Activated naive CD4-positive, alpha-beta T cell treated with anti-CD3 and anti-CD28 coated beads for 36 hours (primary cell): ENCODE measurements around the gene CFAP251. TPM values are rescaled to one million over a fixed set of nuclear protein-coding genes. Genes with fewer than 3 reads are reported as not detected.
"Not testable (repeated sequence)": the region's sequence is repeated elsewhere in the genome, so short reads cannot be mapped to it uniquely, and the experiment has no call there.

Experiments
- CTCF ChIA-PET: fragments of 350-600 bp; sonication (Branson Sonifier 250); formaldehyde crosslinking; loops from one replicate; lab custom pipeline; 2021; ENCODE audit warnings: antibody characterized with exemption; lab: Charles Lee
- DNase-seq: peaks from one replicate; pipeline ENCODE4 v3.0.0-alpha.2; 2020
- H3K27ac Mint-ChIP-seq: one replicate; pipeline ENCODE4 v1.8.0; 2021; ENCODE audit warnings: mild to moderate bottlenecking, mixed read lengths
- H3K27me3 Mint-ChIP-seq: one replicate; pipeline ENCODE4 v1.8.0; 2021; ENCODE audit warnings: low read depth, mixed read lengths
- H3K36me3 Mint-ChIP-seq: one replicate; pipeline ENCODE4 v1.8.0; 2021; ENCODE audit warnings: low read depth, mixed read lengths
- H3K4me1 Mint-ChIP-seq: one replicate; pipeline ENCODE4 v1.8.0; 2021; ENCODE audit warnings: low read depth, mixed read lengths
- H3K4me3 Mint-ChIP-seq: one replicate; pipeline ENCODE4 v1.8.0; 2021; ENCODE audit warnings: mild to moderate bottlenecking, moderate library complexity, mixed read lengths
- H3K9me3 Mint-ChIP-seq: one replicate; pipeline ENCODE4 v1.8.0; 2021; ENCODE audit warnings: mixed read lengths
- intact Hi-C: fragments of 100-400 bp; cut with micrococcal nuclease; formaldehyde crosslinking; loops from one replicate; pipeline ENCODE4 v1.15.1; 2023
- total RNA-seq, 2 experiments: library from RNA; stranded (reverse); gene quantifications; one replicate each; pipeline ENCODE4 v1.2.3, GENCODE V29; 2021

CFAP251 gene
- total RNA-seq, 2 experiments from 2014 or later, result 0.20 to 0.62 TPM

DNA sequence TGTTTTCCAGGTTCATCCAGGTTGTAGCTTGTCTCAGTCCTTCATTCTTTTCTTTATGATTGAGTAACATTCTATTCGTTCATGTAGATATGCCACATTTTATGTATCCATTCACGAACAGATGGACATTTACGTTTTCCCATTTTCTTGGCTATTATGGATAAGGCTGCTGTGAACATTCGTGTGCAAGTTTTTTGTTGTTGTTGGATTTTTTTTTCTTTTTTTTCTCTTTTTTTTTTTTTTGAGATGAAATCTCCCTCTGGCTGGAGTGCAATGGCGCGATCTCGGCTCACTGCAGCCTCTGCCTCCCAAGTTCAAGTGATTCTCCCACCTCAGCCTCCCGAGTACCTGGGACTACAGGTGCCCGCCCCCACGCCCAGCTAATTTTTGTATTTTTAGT, 70.1 kb downstream of the CFAP251 start:
- H3K9me3 Mint-ChIP-seq, CTCF ChIA-PET, H3K36me3 Mint-ChIP-seq, H3K27me3 Mint-ChIP-seq, DNase-seq, H3K4me3 Mint-ChIP-seq, intact Hi-C loops, H3K27ac Mint-ChIP-seq: not testable (repeated sequence)
- H3K4me1 Mint-ChIP-seq, result peaks cover 23% of the 10 kb centered on the region

DNA sequence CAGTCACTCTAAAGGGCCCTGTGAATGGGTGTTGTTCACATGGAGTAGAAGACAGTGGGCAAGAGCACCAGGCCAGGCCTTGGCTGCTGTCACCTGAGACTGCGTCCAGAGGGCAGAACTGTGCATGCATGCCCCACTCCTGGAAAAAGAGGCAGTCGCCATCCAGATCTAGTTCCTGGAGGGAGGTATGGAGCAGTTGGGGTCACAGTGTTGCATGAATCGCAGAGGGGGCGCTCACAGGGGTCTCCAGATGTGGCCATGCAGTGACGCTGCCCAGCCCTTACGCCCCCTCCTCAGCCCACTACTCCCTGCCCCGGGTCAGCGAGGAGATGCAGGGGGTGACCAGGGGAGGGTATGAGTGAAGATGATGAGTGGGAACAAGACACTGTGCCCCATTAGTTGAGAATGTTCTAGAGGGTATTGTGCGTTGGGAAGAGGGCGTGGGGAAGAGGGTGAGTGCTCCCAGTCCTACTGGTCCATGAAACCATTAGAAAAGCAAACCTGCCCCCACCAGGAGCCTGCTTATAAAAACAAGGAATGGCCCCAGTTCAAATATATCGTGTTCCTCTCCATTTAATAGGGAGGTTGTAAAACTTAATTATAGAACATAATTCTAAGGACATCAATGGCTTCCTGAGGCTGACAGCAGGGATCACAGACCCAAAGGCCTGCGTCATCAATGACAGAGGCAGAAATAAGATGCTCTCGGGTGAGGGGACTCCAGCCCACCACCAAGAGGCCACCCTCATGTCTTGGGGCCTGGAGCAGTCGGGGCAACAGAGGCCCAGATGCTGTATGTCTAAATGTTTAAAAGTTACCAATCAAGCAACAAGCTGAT, 71.1 kb downstream of the CFAP251 start:
- Mint-ChIP-seq H3K4me1 (peaks cover 20% of the 10 kb centered on the region), H3K36me3 (no peaks in the 10 kb centered on the region), H3K27ac (no peak overlapping the region), H3K4me3 (no peak overlapping the region), H3K9me3 (no peaks in the 10 kb centered on the region), H3K27me3 (no peaks in the 10 kb centered on the region)
- no peak for DNase-seq
- intact Hi-C loops, result loop anchor here (5.0 kb wide), 1 partner anchor 197 kb away; the partner anchor contains the start of gene RHOF
- CTCF ChIA-PET, result no interaction called here

DNA sequence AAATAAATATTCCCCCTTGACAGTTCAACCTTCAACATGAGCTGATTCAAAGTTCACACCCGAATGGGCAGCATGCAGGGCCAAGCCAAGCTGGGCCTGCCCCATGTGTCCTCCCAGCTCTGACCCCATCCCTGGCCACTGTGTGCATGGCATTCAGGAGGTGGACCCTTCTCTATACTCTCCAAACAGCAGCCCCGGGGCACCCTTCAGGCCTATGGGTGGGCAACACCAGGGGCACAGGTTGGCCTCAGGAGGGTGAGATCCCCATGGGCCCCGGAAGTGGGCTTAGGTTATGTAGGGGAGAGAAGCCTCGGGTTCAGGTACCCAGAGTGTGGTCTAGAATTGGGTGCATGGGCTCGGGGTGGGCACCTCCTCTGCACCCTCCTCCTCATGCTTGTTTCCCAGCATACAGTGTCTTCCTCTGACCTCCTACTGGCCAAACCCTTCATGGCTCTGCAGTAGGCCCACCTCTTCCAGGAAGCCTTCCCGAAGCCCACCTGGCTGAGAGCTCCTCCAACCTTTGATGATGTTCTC, 71.8 kb downstream of the CFAP251 start:
- H3K4me3 Mint-ChIP-seq, result no peak overlapping the region
- intact Hi-C loops, result loop anchor here (5.0 kb wide), 1 partner anchor 198 kb away; the partner anchor contains the start of gene RHOF

DNA sequence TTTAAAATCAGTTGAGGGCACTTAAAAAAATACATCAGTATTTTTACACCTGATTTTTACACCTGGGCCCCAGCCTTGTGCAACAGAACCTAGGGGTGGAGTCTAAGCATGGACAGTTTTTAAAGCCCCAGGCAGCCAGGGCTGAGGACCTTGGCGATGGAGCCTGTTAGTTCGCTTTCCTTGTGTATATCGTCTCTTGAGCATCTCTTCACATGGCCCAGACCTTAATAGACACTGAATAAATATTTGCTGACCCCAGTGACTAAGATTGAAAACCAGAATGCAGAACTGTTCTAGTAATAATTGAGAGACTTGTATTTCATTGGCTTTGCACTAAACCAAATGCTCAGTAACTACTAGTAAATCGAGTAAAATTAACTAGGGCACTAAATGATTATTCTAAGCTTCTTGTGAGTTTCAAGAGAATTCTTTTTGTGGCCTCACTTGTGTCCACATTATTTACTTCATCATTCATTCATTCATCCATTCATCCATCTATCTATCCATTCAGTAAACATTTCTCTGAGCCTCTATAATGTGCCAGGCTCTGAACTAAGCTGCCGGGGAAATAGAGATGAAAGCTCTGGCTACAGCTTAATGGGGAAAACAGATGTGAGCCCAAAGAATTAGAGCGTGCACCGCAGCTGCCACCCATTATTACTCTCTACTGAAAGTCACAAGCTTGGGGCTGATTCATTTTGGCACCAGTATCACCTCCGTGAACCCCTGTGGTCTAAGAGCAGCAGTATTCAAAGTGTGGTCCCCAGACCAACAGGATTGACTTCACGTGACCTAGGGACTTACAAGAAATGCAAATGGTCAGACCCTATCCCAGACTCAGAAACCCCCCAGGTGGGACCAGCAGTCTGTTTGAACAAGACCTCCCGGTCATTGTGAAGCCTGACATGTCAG, 72.6 kb downstream of the CFAP251 start:
- H3K4me3 Mint-ChIP-seq, result no peak overlapping the region
- peaks cover 20% of the 10 kb centered on the region for H3K4me1 Mint-ChIP-seq
- H3K36me3 Mint-ChIP-seq, result no peaks in the 10 kb centered on the region
- H3K27me3 Mint-ChIP-seq, result no peaks in the 10 kb centered on the region
- CTCF ChIA-PET, result interaction anchor here (0.6 to 0.9 kb wide), 3 partner anchors 37 to 294 kb away, joined by 3 read pairs; no protein-coding TSS in a partner anchor
- DNase-seq, result peak; percentile 60
- no peak overlapping the region for H3K27ac Mint-ChIP-seq
- no peaks in the 10 kb centered on the region for H3K9me3 Mint-ChIP-seq
- intact Hi-C loops, result loop anchor here (1.0 to 5.0 kb wide), 2 partner anchors 79 to 199 kb away; partner anchors contain the start of gene RHOF

More for the DNA sequence above, 71.8 kb downstream of the CFAP251 start:
- DNase-seq, result no peak
- Mint-ChIP-seq H3K9me3 (no peaks in the 10 kb centered on the region), H3K36me3 (no peaks in the 10 kb centered on the region), H3K27me3 (no peaks in the 10 kb centered on the region), H3K4me1 (peaks cover 20% of the 10 kb centered on the region), H3K27ac (no peak overlapping the region)
- CTCF ChIA-PET, result no interaction called here

DNA sequence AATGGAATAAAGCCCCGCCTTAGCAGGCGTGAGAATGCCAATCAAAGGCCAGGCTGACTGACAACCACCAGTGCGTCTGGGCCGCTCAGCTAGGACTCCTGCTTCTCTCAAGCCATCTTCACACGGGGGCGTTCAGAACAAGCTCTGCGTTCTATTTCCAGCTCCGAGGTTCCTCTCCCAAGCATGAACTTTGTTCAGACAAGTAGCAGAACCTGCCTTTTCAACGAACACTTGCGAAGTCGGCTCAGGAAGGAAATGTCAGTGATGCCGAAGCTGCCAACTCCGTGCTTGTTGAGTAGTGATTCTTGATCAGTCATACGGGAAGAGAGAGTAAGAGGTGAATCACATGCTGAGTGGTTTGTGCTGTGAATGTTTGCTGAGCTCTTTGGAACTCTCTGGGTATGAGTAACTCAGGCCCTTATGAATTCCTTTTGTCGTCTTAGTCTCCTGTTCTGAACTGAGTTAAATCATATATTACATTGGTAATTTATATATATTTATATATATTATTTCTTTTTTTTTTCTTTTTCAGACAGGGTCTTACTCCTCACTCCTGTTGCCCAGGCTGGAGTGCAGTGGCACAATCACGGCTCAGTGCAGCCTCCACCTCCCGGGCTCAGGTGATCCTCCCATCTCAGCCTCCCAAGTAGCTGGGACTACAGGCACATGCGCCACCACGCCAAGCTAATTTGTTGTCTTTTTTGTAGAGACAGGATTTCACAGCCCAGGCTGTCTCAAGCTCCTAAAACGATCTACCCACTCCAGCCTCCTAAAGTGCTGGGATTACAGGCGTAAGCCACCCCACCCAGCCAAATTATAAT, 73.9 kb downstream of the CFAP251 start:
- intact Hi-C loops, result loop anchor here (1.0 to 5.0 kb wide), 6 partner anchors 31 to 234 kb away; partner anchors contain the start of genes CFAP251, DIABLO, PSMD9 and RHOF

DNA sequence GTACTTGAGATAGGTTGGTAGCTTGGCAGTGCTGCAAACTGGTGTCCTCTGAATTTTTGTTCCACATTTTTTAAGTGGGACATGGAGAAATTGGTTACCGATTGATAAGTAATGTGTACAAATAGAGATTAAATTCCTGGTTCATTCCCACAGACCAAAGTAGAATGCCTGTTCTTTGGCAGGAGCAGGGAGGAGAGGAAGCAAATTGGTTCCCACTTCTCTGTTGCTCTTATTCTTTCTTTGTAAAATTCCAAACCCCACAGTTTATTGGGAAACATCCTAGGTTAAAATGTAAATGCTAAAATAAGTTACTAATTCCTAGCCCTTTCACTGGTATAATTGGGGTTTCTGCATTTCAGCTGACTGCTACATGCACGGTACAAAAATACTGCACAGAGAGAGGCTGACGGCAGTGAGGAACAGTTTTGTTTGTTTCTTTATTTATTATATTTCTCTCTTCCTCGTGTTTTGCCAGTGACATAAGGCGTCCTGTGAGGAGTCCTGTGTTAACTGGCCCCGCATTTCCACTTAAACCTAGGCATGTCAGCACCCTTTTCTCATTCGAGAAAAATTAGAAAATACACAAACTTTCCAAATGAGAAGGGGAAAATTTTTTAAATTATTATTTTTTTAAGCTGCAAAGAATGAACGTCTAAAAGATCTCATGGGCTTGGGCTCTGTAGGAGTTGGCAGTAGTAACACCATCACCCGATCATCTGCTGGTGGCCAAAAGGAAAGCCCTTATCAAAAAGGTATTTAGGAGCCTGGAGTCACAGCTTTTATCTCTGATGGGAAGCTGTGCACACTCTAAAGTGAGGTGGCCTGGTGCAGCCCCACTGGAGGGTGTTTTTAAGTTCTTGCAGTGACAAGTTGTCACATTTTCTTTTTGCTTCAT, 77.9 kb downstream of the CFAP251 start:
- CTCF ChIA-PET, result no interaction called here
- H3K4me1 Mint-ChIP-seq, result peaks cover 13% of the 10 kb centered on the region
- no peak overlapping the region for H3K27ac Mint-ChIP-seq
- H3K36me3 Mint-ChIP-seq, result no peaks in the 10 kb centered on the region
- no peaks in the 10 kb centered on the region for H3K9me3 Mint-ChIP-seq
- no peak for DNase-seq
- intact Hi-C loops, result no loop called here
- no peak overlapping the region for H3K4me3 Mint-ChIP-seq
- no peaks in the 10 kb centered on the region for H3K27me3 Mint-ChIP-seq

More for the DNA sequence above, 73.9 kb downstream of the CFAP251 start:
- Mint-ChIP-seq H3K4me1 (peaks cover 20% of the 10 kb centered on the region), H3K36me3 (no peaks in the 10 kb centered on the region), H3K27me3 (no peaks in the 10 kb centered on the region), H3K9me3 (no peaks in the 10 kb centered on the region), H3K27ac (peak overlapping the region; percentile 87), H3K4me3 (peak overlapping the region; percentile 43)
- peak; percentile 89 for DNase-seq
- CTCF ChIA-PET, result interaction anchor here (0.6 to 1.0 kb wide), 7 partner anchors 13 to 362 kb away, joined by 3 to 5 read pairs (median 3); no protein-coding TSS in a partner anchor

DNA sequence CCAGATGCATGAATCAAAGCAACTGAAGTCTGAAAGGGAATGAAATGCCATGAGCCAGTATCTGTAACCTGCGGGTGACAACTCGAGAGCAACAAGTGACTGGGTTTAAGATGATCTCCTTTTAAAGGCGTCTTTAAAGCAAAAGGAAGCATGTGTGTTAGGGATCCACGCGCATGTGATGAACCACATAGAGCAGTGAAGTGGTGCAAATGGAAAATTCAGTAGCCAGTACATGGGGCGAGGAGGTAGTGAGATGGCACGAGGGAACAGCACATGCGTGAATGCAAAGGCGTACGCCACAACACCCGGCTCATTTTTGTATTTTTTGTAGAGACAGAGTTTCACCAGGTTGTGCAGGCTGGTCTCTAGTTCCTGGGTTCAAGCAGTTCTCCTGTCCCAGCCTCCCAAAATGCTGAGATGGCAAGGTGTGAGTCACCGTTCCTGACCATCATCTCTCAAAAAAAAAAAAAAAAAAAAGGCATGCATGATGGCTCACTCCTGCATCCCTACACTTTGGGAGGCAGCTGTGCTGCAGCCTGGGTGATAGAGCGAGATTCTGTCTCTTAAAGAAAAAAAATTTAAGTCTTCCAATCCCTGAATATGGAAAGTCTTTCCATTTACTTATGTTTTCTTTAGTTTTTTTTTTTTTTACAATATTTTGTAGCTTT, 78.7 kb downstream of the CFAP251 start:
- CTCF ChIA-PET, result interaction anchor here (1.0 kb wide), 1 partner anchor 492 kb away, joined by 3 read pairs; no protein-coding TSS in a partner anchor

DNA sequence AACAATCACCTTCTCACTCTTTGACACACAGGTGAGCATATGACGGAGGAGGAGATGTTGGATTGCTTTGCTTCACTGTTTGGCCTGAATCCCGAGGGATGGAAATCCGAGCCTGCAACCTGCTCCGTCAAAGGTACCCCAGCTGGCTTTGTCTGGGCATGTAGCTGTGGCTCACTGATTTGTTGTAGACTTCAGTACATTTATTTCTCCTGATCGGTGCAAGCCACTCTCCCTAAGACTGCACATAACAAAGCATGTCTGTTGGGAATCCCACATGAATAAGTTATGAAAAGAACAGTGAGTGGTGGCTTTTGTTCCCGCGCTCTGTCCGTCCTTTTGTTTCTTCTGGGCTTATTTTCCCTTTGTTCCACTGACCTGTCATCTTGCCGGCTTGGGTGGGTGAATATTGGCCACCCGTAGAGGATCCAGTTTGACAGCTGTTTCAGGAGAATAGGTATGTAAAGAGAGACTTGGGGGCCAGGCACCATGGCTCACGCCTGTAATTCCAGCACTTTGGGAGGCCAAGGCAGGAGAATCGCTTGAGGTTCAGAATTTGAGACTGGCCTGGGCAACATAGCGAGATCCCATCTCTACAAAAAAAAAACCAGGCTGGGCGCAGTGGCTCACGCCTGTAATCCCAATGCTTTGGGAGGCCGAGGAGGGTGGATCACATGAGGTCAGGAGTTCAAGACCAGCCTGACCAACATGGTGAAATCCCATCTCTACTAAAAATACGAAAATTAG, 83.2 kb downstream of the CFAP251 start:
- Mint-ChIP-seq H3K4me1 (peaks cover 11% of the 10 kb centered on the region), H3K27ac (no peak overlapping the region), H3K4me3 (no peak overlapping the region), H3K36me3 (no peaks in the 10 kb centered on the region), H3K9me3 (no peaks in the 10 kb centered on the region), H3K27me3 (peaks cover 2% of the 10 kb centered on the region)
- DNase-seq, result no peak
- CTCF ChIA-PET, result no interaction called here
- intact Hi-C loops, result no loop called here

More for the DNA sequence above, 78.7 kb downstream of the CFAP251 start:
- Mint-ChIP-seq H3K27me3 (no peaks in the 10 kb centered on the region), H3K4me1 (peaks cover 5% of the 10 kb centered on the region), H3K9me3 (no peaks in the 10 kb centered on the region), H3K4me3 (no peak overlapping the region), H3K27ac (no peak overlapping the region), H3K36me3 (no peaks in the 10 kb centered on the region)
- no peak for DNase-seq
- intact Hi-C loops, result no loop called here

DNA sequence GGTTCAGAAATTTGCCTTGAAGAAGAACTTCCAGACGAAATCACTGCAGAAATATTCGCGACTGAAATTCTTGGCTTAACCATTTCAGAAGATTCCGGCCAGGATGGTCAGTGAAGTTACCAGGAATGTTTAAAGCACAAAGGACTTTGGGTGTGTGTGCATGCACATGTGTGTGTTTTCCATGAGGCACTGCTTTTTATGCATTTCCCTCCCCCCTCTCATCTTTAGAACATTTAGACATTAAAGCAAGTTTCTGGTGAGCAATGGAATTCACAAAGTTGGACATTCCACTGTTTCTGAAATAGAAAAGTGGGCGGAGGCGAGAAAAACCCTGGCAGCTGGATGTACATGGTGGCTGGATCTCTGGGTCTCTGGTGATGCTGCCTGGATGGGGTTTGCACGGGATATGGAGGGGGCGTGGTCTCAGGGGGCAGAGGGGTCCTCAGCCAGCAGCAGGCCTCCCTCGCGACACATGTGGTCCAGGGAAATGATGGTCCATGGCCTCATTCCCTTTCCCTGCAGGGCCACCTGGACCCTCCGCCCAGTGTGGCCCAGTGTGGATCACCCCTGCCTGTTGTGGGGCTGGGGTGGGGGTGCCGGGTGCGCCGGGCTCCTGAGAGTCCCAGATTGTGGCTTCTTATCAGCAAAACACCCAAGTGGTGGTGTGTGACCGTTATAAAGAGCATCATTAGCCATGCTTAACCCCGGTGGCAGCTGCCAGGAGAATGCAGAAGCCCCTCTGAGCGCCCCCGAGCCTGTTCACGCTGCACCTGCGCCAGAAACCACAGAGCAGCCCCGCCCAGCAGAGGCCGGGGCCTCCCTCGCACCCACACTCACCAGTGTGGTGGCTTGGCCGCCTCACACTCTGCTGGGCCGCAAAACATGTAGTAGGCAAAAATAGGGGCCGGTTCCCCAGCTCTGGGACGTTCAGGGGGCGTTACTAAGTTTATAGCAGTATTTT, 85.5 kb downstream of the CFAP251 start:
- peaks cover 15% of the 10 kb centered on the region for H3K4me1 Mint-ChIP-seq
- peaks cover 2% of the 10 kb centered on the region for H3K27me3 Mint-ChIP-seq
- H3K4me3 Mint-ChIP-seq, result no peak overlapping the region
- intact Hi-C loops, result no loop called here
- H3K9me3 Mint-ChIP-seq, result no peaks in the 10 kb centered on the region
- no peak for DNase-seq
- CTCF ChIA-PET, result no interaction called here
- no peak overlapping the region for H3K27ac Mint-ChIP-seq
- H3K36me3 Mint-ChIP-seq, result no peaks in the 10 kb centered on the region
